ENCODE results near the gene CAMTA1.

DNA sequence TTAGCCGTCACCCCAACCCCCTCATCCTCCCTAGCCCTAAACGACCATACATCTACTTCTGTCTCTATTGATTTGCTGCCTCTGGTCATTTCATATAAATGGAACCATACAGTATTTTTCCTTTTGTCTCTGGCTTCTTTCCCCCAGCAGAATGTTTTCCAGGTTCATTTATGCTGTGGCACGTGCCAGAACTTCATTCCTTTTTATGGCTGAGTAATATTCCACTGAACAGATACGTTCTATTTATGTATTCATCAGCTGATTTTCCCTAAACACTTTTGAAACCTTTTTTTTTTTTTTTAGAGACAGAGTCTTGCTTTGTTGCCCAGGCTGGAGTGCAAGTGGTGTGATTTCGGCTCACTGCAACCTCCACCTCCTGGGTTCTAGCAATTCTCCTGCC lies 181.1 kb downstream of the CAMTA1 start:
- TF ChIP-seq YY1 (tag by site-specific recombination; IDR thresholded peaks at IDR 0.05): no peak
- TF ChIP-seq ZNF10 (tag by site-specific recombination; IDR thresholded peaks at IDR 0.05): no peak
- TF ChIP-seq, protein P1, sequence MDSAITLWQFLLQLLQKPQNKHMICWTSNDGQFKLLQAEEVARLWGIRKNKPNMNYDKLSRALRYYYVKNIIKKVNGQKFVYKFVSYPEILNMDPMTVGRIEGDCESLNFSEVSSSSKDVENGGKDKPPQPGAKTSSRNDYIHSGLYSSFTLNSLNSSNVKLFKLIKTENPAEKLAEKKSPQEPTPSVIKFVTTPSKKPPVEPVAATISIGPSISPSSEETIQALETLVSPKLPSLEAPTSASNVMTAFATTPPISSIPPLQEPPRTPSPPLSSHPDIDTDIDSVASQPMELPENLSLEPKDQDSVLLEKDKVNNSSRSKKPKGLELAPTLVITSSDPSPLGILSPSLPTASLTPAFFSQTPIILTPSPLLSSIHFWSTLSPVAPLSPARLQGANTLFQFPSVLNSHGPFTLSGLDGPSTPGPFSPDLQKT (IDR thresholded peaks at IDR 0.05; ENCODE audit: borderline replicate concordance, low read depth, low read length): no peak
- no peak for TF ChIP-seq ZNF830 (tag by site-specific recombination; IDR thresholded peaks at IDR 0.05; ENCODE audit: low read depth)
- TF ChIP-seq ZNF704 (tag by site-specific recombination; IDR thresholded peaks at IDR 0.05): no peak
- no peak for TF ChIP-seq ZNF529 (tag by site-specific recombination; IDR thresholded peaks at IDR 0.05; ENCODE audit: insufficient replicate concordance)

All from HEK293 (cell line).